DND-41 (cell line): Measurements from ENCODE around the gene OR2A2.

Source experiments
- ATAC-seq: fragments of 200-7000 bp; cut with Tn5 transposase; 3 replicates; pipeline ENCODE4 v1.9.1; 2021; ENCODE audit warnings: low read depth; ENCODE audit not compliant: insufficient read depth
- DNase-seq: peaks from one replicate; pipeline ENCODE4 v3.0.0-alpha.2; 2020
- H2AFZ ChIP-seq: 2 replicates; pipeline ENCODE4 v1.6.0; 2012; ENCODE audit warnings: low read depth, low read length
- H3K27ac ChIP-seq: 2 replicates; pipeline ENCODE4 v1.5.1; 2012; ENCODE audit warnings: low read length, inconsistent platforms
- H3K27me3 ChIP-seq: fragments of 200-600 bp; sonication (generic); 2 replicates; pipeline ENCODE4 v1.6.0; 2012; ENCODE audit warnings: low read length, mild to moderate bottlenecking, inconsistent platforms; ENCODE audit not compliant: insufficient read depth, poor library complexity
- H3K36me3 ChIP-seq: 2 replicates; pipeline ENCODE4 v1.5.1; 2012; ENCODE audit warnings: low read length, inconsistent platforms; ENCODE audit not compliant: insufficient read depth
- H3K4me1 ChIP-seq: 2 replicates; pipeline ENCODE4 v1.5.1; 2012; ENCODE audit warnings: mild to moderate bottlenecking, low read length; ENCODE audit not compliant: insufficient read depth
- H3K4me2 ChIP-seq: 2 replicates; pipeline ENCODE4 v1.6.0; 2012; ENCODE audit warnings: mild to moderate bottlenecking, moderate library complexity, low read length, inconsistent platforms; ENCODE audit not compliant: insufficient read depth
- H3K4me3 ChIP-seq, 2 experiments: fragments of 200-600 bp in 1 of 2; shearing (Covaris generic) in 1 of 2; 2 replicates each; pipeline ENCODE4 v1.5.1; 2012 to 2016; ENCODE audit warnings: inconsistent platforms in 2 of 2, low read length in 2 of 2, mild to moderate bottlenecking in 2 of 2, low read depth in 1 of 2, moderate library complexity in 1 of 2
- H3K79me2 ChIP-seq: 2 replicates; pipeline ENCODE4 v1.6.0; 2012; ENCODE audit warnings: low read length, inconsistent platforms; ENCODE audit not compliant: insufficient read depth
- H3K9ac ChIP-seq: 2 replicates; pipeline ENCODE4 v1.6.0; 2012; ENCODE audit warnings: low read depth, mild to moderate bottlenecking, inconsistent platforms, low read length, moderate library complexity
- H3K9me3 ChIP-seq: 2 replicates; pipeline ENCODE4 v1.5.1; 2012; ENCODE audit warnings: low read length, moderate library complexity, mild to moderate bottlenecking, inconsistent platforms; ENCODE audit not compliant: insufficient read depth, severe bottlenecking
- H4K20me1 ChIP-seq: 2 replicates; pipeline ENCODE4 v1.6.0; 2012; ENCODE audit warnings: low read length; ENCODE audit not compliant: insufficient read depth
- EZH2 ChIP-seq: IDR thresholded peaks from 3 replicates; pipeline ENCODE4 v1.6.1; 2012; ENCODE audit warnings: borderline replicate concordance, low read depth, mild to moderate bottlenecking, moderate library complexity, low read length, inconsistent platforms; ENCODE audit not compliant: severe bottlenecking
- TF ChIP-seq, protein P1 (sequence below): IDR thresholded peaks from 2 replicates; pipeline ENCODE4 v1.5.1; 2012; ENCODE audit warnings: borderline replicate concordance, low read length, moderate library complexity, mild to moderate bottlenecking; ENCODE audit not compliant: poor library complexity, severe bottlenecking; ENCODE audit errors: extremely low read depth

The OR2A2 gene

DNA sequence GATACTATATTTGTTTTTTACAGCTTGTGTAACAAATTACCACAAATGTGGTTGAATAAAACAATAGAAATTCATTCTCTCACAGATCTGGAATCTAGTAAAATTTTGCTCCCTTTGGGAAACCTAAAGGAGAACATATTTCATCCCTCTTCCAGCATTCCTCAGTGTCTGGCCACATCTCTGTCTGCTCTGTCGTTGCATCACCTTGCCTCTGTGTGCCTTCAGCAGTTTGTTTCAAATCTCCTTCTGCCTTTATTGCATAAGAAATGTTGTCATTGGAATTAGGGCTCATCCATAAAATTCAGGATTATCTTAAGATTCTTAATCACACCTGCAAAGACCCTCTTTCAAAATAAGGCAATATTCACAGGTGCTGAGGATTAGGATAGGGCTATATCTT, 28.1 kb downstream of the OR2A2 start:
- H3K36me3 ChIP-seq, result no peaks in the 10 kb centered on the region
- no peaks in the 10 kb centered on the region for H3K79me2 ChIP-seq
- H3K9me3 ChIP-seq, result no peaks in the 10 kb centered on the region
- H4K20me1 ChIP-seq, result no peaks in the 10 kb centered on the region
- H3K27me3 ChIP-seq, result no peaks in the 10 kb centered on the region
- H3K9ac ChIP-seq, result no peak overlapping the region
- H2AFZ ChIP-seq, result no peak overlapping the region
- H3K4me1 ChIP-seq, result no peaks in the 10 kb centered on the region
- H3K4me2 ChIP-seq, result no peak overlapping the region
- H3K4me3 ChIP-seq, result no peak overlapping the region
- no peak overlapping the region for H3K27ac ChIP-seq
- no peak for DNase-seq
- TF ChIP-seq, protein P1, sequence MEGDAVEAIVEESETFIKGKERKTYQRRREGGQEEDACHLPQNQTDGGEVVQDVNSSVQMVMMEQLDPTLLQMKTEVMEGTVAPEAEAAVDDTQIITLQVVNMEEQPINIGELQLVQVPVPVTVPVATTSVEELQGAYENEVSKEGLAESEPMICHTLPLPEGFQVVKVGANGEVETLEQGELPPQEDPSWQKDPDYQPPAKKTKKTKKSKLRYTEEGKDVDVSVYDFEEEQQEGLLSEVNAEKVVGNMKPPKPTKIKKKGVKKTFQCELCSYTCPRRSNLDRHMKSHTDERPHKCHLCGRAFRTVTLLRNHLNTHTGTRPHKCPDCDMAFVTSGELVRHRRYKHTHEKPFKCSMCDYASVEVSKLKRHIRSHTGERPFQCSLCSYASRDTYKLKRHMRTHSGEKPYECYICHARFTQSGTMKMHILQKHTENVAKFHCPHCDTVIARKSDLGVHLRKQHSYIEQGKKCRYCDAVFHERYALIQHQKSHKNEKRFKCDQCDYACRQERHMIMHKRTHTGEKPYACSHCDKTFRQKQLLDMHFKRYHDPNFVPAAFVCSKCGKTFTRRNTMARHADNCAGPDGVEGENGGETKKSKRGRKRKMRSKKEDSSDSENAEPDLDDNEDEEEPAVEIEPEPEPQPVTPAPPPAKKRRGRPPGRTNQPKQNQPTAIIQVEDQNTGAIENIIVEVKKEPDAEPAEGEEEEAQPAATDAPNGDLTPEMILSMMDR, result no peak
- no peak for TF ChIP-seq EZH2
- no peak for ATAC-seq

DNA sequence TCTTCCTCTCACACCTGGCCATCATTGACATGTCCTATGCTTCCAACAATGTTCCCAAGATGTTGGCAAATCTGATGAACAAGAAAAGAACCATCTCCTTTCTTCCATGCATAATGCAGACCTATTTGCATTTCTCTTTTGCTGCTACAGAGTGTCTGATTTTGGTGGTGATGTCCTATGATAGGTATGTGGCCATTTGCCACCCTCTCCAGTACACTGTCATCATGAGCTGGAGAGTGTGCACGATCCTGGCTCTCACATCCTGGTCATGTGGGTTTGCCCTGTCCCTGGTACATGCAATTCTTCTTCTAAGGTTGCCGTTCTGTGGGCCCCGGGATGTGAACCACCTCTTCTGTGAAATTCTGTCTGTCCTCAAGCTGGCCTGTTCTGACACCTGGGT, 32.8 kb downstream of the OR2A2 start:
- Histone ChIP-seq H3K4me1 (no peaks in the 10 kb centered on the region), H3K4me3 (no peak overlapping the region), H3K9ac (no peak overlapping the region), H3K36me3 (no peaks in the 10 kb centered on the region), H3K79me2 (no peaks in the 10 kb centered on the region), H2AFZ (no peak overlapping the region), H3K9me3 (peaks cover 2% of the 10 kb centered on the region), H3K27me3 (no peaks in the 10 kb centered on the region), H3K4me2 (no peak overlapping the region), H4K20me1 (no peaks in the 10 kb centered on the region), H3K27ac (no peak overlapping the region)
- no peak for DNase-seq
- no peak for ATAC-seq
- TF ChIP-seq EZH2, result no peak
- TF ChIP-seq, protein P1, result no peak

DNA sequence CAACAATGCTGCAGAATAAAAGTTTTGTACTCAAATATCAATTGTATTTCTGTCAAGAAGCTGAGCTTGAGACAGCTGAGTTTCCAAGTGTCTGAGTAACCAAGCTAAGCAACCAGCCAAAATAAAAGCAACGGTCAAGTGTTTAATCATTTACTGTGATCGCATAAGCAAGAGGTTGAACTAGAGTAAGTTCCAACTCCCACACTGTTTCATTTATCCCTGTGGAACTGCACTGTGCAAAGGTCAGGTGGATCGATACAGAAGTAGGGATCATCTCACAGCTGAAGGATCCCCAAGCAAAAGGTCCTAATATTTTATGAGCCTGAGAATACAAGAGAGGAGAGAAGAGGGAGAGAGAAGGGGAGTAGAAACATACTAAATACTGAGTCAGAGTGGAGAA, 35.0 kb downstream of the OR2A2 start:
- Histone ChIP-seq H4K20me1 (no peaks in the 10 kb centered on the region), H3K4me3 (no peak overlapping the region), H3K4me1 (no peaks in the 10 kb centered on the region), H2AFZ (no peak overlapping the region), H3K9ac (no peak overlapping the region), H3K9me3 (peaks cover 11% of the 10 kb centered on the region), H3K36me3 (no peaks in the 10 kb centered on the region), H3K79me2 (no peaks in the 10 kb centered on the region), H3K27ac (no peak overlapping the region), H3K4me2 (no peak overlapping the region), H3K27me3 (no peaks in the 10 kb centered on the region)
- ATAC-seq (no peak), DNase-seq (no peak)
- TF ChIP-seq, protein P1, result no peak
- no peak for TF ChIP-seq EZH2
